Measurements from ENCODE around the gene RLF.
"Not testable (repeated sequence)": the region's sequence is repeated elsewhere in the genome, so short reads cannot be mapped to it uniquely, and the experiment has no call there.

RLF gene

GRCh38 chr1:40162753-40163441, 1.7 kb downstream of the RLF start:
- Histone ChIP-seq H3K27ac (ENCODE audit: low read depth, low read length) (peak overlapping the region; percentile 98), H3K27me3 (ENCODE audit: control insufficient read depth in 5 of 5, insufficient read depth in 4 of 5, low read length in 5 of 5) (peaks cover 0 to 3% (median 0%) of the 10 kb centered on the region in 5 donors), H3K4me3 (ENCODE audit: low read depth in 1 of 5, low read length in 5 of 5) (peak overlapping the region; percentile 87 to 99 (median 98)), H3K9ac (ENCODE audit: low read length in 5 of 5) (peak overlapping the region; percentile 42 to 99 (median 99)), H3K36me3 (ENCODE audit: control insufficient read depth in 5 of 5, insufficient read depth in 5 of 5, low read length in 5 of 5) (no peaks in the 10 kb centered on the region), H3K4me1 (ENCODE audit: control insufficient read depth in 5 of 5, insufficient read depth in 5 of 5, low read length in 5 of 5) (peaks cover 3 to 40% (median 29%) of the 10 kb centered on the region in 5 donors), H3K9me3 (ENCODE audit: control insufficient read depth in 5 of 5, low read length in 5 of 5) (no peaks in the 10 kb centered on the region)

DNA sequence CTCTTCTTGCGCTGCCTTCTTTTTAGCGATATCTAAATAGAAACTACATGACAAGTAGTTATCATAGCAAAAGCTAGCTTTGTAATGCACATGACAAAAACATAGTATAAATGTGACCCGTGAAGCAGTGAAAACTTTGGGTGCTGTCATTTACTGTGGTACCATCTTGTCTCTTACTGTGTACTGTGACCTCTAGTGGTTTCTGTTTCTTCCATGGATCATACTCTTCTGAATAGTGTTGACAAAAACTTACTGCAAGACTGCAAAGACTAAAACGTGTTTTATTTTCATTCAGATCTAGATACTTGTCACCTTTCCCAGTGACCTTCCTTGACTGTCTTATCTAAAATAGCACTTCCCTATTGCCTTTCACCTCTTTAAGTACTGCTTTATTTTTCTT, 6.1 kb downstream of the RLF start:
- no peak overlapping the region for H3K27ac ChIP-seq (ENCODE audit: low read depth, low read length)
- H3K9me3 ChIP-seq (ENCODE audit: control insufficient read depth in 5 of 5, low read length in 5 of 5): no peaks in the 10 kb centered on the region
- H3K4me1 ChIP-seq (ENCODE audit: control insufficient read depth in 5 of 5, insufficient read depth in 5 of 5, low read length in 5 of 5): peaks cover 0 to 29% (median 21%) of the 10 kb centered on the region in 5 donors
- no peak overlapping the region for H3K4me3 ChIP-seq (ENCODE audit: low read depth in 1 of 5, low read length in 5 of 5)
- H3K27me3 ChIP-seq (ENCODE audit: control insufficient read depth in 5 of 5, insufficient read depth in 4 of 5, low read length in 5 of 5): no peaks in the 10 kb centered on the region
- no peaks in the 10 kb centered on the region for H3K36me3 ChIP-seq (ENCODE audit: control insufficient read depth in 5 of 5, insufficient read depth in 5 of 5, low read length in 5 of 5)
- no peak overlapping the region for H3K9ac ChIP-seq (ENCODE audit: low read length in 5 of 5)

DNA sequence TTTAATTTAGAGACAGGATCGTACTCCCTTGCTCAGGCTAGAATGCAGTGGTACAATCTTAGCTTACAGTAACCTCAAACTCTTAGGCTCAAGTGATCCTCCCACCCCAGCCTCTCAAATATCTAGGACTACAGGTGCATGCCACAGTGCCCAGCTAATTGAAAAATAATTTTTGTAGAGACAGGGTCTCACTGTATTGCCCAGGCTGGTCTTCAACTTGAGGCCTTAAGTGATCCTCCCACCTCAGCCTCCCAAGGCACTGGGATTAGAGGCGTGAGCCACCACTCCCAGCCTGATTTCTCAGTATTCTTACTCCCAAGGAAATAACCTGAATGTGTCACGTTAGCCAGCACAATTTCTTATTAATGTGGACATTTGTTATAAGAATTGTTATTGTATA, 9.8 kb downstream of the RLF start:
- Histone ChIP-seq H3K4me1 (ENCODE audit: control insufficient read depth in 5 of 5, insufficient read depth in 5 of 5, low read length in 5 of 5) (peaks cover 0 to 11% (median 0%) of the 10 kb centered on the region in 5 donors), H3K9me3 (ENCODE audit: control insufficient read depth in 5 of 5, low read length in 5 of 5) (no peaks in the 10 kb centered on the region), H3K27me3 (ENCODE audit: control insufficient read depth in 5 of 5, insufficient read depth in 4 of 5, low read length in 5 of 5) (no peaks in the 10 kb centered on the region), H3K9ac (ENCODE audit: low read length in 5 of 5) (no peak overlapping the region), H3K36me3 (ENCODE audit: control insufficient read depth in 5 of 5, insufficient read depth in 5 of 5, low read length in 5 of 5) (no peaks in the 10 kb centered on the region), H3K4me3 (ENCODE audit: low read depth in 1 of 5, low read length in 5 of 5) (no peak overlapping the region), H3K27ac (ENCODE audit: low read depth, low read length) (no peak overlapping the region)

DNA sequence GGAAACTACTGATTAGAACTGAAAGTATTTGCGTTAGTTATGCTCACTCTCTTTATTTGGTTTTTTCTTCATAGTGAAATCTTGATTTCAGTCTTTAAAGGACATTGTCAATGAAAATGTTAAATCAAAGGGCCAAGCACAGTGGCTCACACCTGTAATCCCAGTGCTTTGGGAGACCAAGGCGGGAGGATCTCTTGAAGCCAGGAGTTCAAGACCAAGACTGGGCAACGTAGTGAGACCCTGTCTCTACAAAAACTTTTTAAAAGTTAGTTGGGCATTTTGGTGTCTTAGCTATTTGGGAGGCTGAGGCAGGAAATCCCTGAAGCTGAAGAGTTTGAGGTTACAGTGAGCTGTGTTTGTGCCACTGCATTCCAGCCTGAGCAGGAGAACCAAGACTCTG, 13.6 kb downstream of the RLF start:
- H3K4me3 ChIP-seq (ENCODE audit: low read depth in 1 of 5, low read length in 5 of 5): no peak overlapping the region
- H3K27ac ChIP-seq (ENCODE audit: low read depth, low read length): no peak overlapping the region
- H3K9ac ChIP-seq (ENCODE audit: low read length in 5 of 5): no peak overlapping the region
- peaks cover 0 to 2% (median 0%) of the 10 kb centered on the region in 5 donors for H3K4me1 ChIP-seq (ENCODE audit: control insufficient read depth in 5 of 5, insufficient read depth in 5 of 5, low read length in 5 of 5)
- no peaks in the 10 kb centered on the region for H3K27me3 ChIP-seq (ENCODE audit: control insufficient read depth in 5 of 5, insufficient read depth in 4 of 5, low read length in 5 of 5)
- H3K36me3 ChIP-seq (ENCODE audit: control insufficient read depth in 5 of 5, insufficient read depth in 5 of 5, low read length in 5 of 5): no peaks in the 10 kb centered on the region
- H3K9me3 ChIP-seq (ENCODE audit: control insufficient read depth in 5 of 5, low read length in 5 of 5): no peaks in the 10 kb centered on the region

DNA sequence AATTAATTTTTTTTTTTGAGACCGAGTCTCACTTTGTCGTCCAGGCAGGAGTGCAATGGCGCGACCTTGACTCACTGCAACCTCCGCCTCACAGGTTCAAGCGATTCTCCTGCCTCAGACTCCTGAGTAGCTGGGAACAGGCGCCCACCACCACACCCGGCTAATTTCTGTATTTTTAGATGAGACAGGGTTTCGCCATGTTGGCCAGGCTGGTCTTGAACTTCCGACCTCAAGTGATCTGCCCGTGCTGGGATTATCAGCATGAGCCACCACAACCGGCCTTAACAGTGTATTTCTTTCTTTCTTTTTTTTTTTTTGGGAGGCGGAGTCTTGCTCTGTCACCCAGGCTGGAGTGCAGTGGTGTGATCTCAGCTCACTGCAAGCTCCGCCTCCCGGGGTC, 15.8 kb downstream of the RLF start:
- not testable (repeated sequence) for H3K4me1 ChIP-seq (ENCODE audit: control insufficient read depth in 5 of 5, insufficient read depth in 5 of 5, low read length in 5 of 5); H3K4me3 ChIP-seq (ENCODE audit: low read depth in 1 of 5, low read length in 5 of 5); H3K27ac ChIP-seq (ENCODE audit: low read depth, low read length); H3K9ac ChIP-seq (ENCODE audit: low read length in 5 of 5); H3K27me3 ChIP-seq (ENCODE audit: control insufficient read depth in 5 of 5, insufficient read depth in 4 of 5, low read length in 5 of 5); H3K9me3 ChIP-seq (ENCODE audit: control insufficient read depth in 5 of 5, low read length in 5 of 5); H3K36me3 ChIP-seq (ENCODE audit: control insufficient read depth in 5 of 5, insufficient read depth in 5 of 5, low read length in 5 of 5)

GRCh38 chr1:40178200-40178599, 17.0 kb downstream of the RLF start:
- Histone ChIP-seq H3K9me3 (ENCODE audit: control insufficient read depth in 5 of 5, low read length in 5 of 5) (no peaks in the 10 kb centered on the region), H3K27me3 (ENCODE audit: control insufficient read depth in 5 of 5, insufficient read depth in 4 of 5, low read length in 5 of 5) (no peaks in the 10 kb centered on the region), H3K4me3 (ENCODE audit: low read depth in 1 of 5, low read length in 5 of 5) (no peak overlapping the region), H3K36me3 (ENCODE audit: control insufficient read depth in 5 of 5, insufficient read depth in 5 of 5, low read length in 5 of 5) (no peaks in the 10 kb centered on the region), H3K4me1 (ENCODE audit: control insufficient read depth in 5 of 5, insufficient read depth in 5 of 5, low read length in 5 of 5) (peaks cover 0 to 8% (median 5%) of the 10 kb centered on the region in 5 donors), H3K9ac (ENCODE audit: low read length in 5 of 5) (no peak overlapping the region), H3K27ac (ENCODE audit: low read depth, low read length) (no peak overlapping the region)

GRCh38 chr1:40179496-40180089, 18.4 kb downstream of the RLF start:
- peaks cover 0 to 12% (median 9%) of the 10 kb centered on the region in 5 donors for H3K4me1 ChIP-seq (ENCODE audit: control insufficient read depth in 5 of 5, insufficient read depth in 5 of 5, low read length in 5 of 5)
- no peak overlapping the region for H3K4me3 ChIP-seq (ENCODE audit: low read depth in 1 of 5, low read length in 5 of 5)
- H3K27ac ChIP-seq (ENCODE audit: low read depth, low read length): no peak overlapping the region
- H3K9me3 ChIP-seq (ENCODE audit: control insufficient read depth in 5 of 5, low read length in 5 of 5): no peaks in the 10 kb centered on the region
- no peak overlapping the region for H3K9ac ChIP-seq (ENCODE audit: low read length in 5 of 5)
- H3K36me3 ChIP-seq (ENCODE audit: control insufficient read depth in 5 of 5, insufficient read depth in 5 of 5, low read length in 5 of 5): no peaks in the 10 kb centered on the region
- H3K27me3 ChIP-seq (ENCODE audit: control insufficient read depth in 5 of 5, insufficient read depth in 4 of 5, low read length in 5 of 5): no peaks in the 10 kb centered on the region

GRCh38 chr1:40183055-40183710, 22.0 kb downstream of the RLF start:
- Histone ChIP-seq H3K4me1 (ENCODE audit: control insufficient read depth in 5 of 5, insufficient read depth in 5 of 5, low read length in 5 of 5) (peaks cover 0 to 12% (median 10%) of the 10 kb centered on the region in 5 donors), H3K4me3 (ENCODE audit: low read depth in 1 of 5, low read length in 5 of 5) (no peak overlapping the region), H3K9me3 (ENCODE audit: control insufficient read depth in 5 of 5, low read length in 5 of 5) (no peaks in the 10 kb centered on the region), H3K36me3 (ENCODE audit: control insufficient read depth in 5 of 5, insufficient read depth in 5 of 5, low read length in 5 of 5) (no peaks in the 10 kb centered on the region), H3K27ac (ENCODE audit: low read depth, low read length) (no peak overlapping the region), H3K9ac (ENCODE audit: low read length in 5 of 5) (no peak overlapping the region), H3K27me3 (ENCODE audit: control insufficient read depth in 5 of 5, insufficient read depth in 4 of 5, low read length in 5 of 5) (no peaks in the 10 kb centered on the region)

GRCh38 chr1:40184193-40184592, 23.0 kb downstream of the RLF start:
- H3K9me3 ChIP-seq (ENCODE audit: control insufficient read depth in 5 of 5, low read length in 5 of 5): no peaks in the 10 kb centered on the region
- H3K27me3 ChIP-seq (ENCODE audit: control insufficient read depth in 5 of 5, insufficient read depth in 4 of 5, low read length in 5 of 5): no peaks in the 10 kb centered on the region
- H3K9ac ChIP-seq (ENCODE audit: low read length in 5 of 5): no peak overlapping the region
- peaks cover 0 to 3% (median 2%) of the 10 kb centered on the region in 5 donors for H3K36me3 ChIP-seq (ENCODE audit: control insufficient read depth in 5 of 5, insufficient read depth in 5 of 5, low read length in 5 of 5)
- no peak overlapping the region for H3K27ac ChIP-seq (ENCODE audit: low read depth, low read length)
- no peak overlapping the region for H3K4me3 ChIP-seq (ENCODE audit: low read depth in 1 of 5, low read length in 5 of 5)
- peaks cover 0 to 12% (median 10%) of the 10 kb centered on the region in 5 donors for H3K4me1 ChIP-seq (ENCODE audit: control insufficient read depth in 5 of 5, insufficient read depth in 5 of 5, low read length in 5 of 5)
